ENCODE measurements around the gene TP53BP2. TPM values are rescaled to one million over a fixed set of nuclear protein-coding genes. Genes with fewer than 3 reads are reported as not detected.

Gene TP53BP2
- total RNA-seq, 4 donors from 2014 or later = 22.2 to 85.1 (median 38.8) TPM

DNA sequence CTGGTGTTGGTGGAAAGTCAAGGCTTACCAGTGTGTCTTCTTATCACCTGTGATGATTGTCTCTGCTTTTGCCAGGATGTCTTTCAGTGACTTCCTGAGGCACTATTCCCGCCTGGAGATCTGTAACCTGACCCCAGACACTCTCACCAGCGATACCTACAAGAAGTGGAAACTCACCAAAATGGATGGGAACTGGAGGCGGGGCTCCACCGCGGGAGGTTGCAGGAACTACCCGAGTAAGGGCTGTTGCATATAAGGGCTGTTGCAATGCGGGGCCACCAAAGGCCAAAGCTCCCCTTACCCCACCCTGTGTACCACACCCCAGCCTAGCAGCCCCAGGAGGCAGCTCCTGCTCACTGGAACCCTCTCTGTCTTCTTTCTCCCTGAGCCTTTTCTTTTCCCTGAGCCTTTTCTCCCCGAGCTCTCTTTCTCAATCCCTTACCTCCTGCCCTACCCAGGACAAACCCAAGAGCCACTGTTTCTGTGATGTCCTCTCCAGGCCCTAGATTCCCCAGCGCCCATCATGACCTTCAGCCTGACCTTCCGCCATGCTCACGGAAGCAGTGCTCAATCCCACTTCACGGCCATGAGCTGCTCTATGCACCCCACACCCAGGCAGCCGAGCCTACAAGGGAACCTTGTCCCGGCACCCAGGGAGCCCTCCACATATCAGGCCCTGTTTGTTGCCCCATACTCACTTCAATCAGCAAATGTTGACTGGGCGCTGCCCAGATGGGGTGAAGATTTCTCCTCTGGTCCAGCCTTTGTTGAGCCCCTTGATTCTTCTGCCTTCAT is 92.8 kb downstream of the TP53BP2 start:
- no peaks in the 10 kb centered on the region for H3K9me3 ChIP-seq
- peaks cover 6 to 11% of the 10 kb centered on the region in 2 donors for H3K4me1 ChIP-seq
- no peak for TF ChIP-seq POLR2A (IDR thresholded peaks at IDR 0.05)
- TF ChIP-seq, protein P1, sequence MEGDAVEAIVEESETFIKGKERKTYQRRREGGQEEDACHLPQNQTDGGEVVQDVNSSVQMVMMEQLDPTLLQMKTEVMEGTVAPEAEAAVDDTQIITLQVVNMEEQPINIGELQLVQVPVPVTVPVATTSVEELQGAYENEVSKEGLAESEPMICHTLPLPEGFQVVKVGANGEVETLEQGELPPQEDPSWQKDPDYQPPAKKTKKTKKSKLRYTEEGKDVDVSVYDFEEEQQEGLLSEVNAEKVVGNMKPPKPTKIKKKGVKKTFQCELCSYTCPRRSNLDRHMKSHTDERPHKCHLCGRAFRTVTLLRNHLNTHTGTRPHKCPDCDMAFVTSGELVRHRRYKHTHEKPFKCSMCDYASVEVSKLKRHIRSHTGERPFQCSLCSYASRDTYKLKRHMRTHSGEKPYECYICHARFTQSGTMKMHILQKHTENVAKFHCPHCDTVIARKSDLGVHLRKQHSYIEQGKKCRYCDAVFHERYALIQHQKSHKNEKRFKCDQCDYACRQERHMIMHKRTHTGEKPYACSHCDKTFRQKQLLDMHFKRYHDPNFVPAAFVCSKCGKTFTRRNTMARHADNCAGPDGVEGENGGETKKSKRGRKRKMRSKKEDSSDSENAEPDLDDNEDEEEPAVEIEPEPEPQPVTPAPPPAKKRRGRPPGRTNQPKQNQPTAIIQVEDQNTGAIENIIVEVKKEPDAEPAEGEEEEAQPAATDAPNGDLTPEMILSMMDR (IDR thresholded peaks at IDR 0.05 in 4 of 5, conservative IDR thresholded peaks at IDR 0.05 in 1 of 5) = no peak
- DNase-seq (no peak), ATAC-seq (no peak)
- no peak overlapping the region for H3K4me3 ChIP-seq
- H3K36me3 ChIP-seq = peaks cover 3 to 86% of the 10 kb centered on the region in 2 donors
- no peak overlapping the region for H3K27ac ChIP-seq
- intact Hi-C loops (cut with DNase I; ENCODE audit: low total_unique reads) = no loop called here
- in situ Hi-C loops (cut with MboI; ENCODE audit: low sequenced_read_pairs in 4 of 4) = loop anchor here (5.0 to 10.0 kb wide), 2 partner anchors 56 to 58 kb away; no protein-coding TSS in a partner anchor
- H3K27me3 ChIP-seq = no peaks in the 10 kb centered on the region

DNA sequence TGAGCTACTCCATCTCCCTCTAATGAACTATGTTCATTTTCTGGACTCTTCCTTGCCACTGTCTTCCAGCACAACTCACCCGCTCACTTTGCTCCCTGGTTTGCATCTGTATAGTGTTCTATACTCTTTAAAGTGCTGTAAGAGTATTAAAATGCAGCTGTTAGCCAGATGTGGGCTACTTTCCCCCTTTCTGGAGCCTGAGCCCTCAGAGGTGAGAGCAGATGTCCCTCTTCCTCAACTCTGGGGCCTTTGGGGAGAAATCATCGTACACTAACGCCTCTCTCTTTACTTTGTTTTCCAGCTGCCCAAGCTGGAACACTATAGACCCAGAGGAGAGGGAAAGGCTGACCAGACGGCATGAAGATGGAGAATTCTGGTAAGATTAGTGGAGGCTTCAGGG is 94.1 kb downstream of the TP53BP2 start:
- no peak overlapping the region for H3K4me3 ChIP-seq
- intact Hi-C loops (cut with DNase I; ENCODE audit: low total_unique reads) = no loop called here
- H3K4me1 ChIP-seq = peaks cover 6 to 12% of the 10 kb centered on the region in 2 donors
- H3K9me3 ChIP-seq = no peaks in the 10 kb centered on the region
- no peak for TF ChIP-seq POLR2A (IDR thresholded peaks at IDR 0.05)
- TF ChIP-seq, protein P1 (IDR thresholded peaks at IDR 0.05 in 4 of 5, conservative IDR thresholded peaks at IDR 0.05 in 1 of 5) = no peak
- peaks cover 3 to 84% of the 10 kb centered on the region in 2 donors for H3K36me3 ChIP-seq
- no peak overlapping the region for H3K27ac ChIP-seq
- H3K27me3 ChIP-seq = no peaks in the 10 kb centered on the region
- in situ Hi-C loops (cut with MboI; ENCODE audit: low sequenced_read_pairs in 4 of 4) = loop anchor here (5.0 to 10.0 kb wide), 2 partner anchors 54 to 57 kb away; no protein-coding TSS in a partner anchor
- ATAC-seq (no peak), DNase-seq (no peak)

DNA sequence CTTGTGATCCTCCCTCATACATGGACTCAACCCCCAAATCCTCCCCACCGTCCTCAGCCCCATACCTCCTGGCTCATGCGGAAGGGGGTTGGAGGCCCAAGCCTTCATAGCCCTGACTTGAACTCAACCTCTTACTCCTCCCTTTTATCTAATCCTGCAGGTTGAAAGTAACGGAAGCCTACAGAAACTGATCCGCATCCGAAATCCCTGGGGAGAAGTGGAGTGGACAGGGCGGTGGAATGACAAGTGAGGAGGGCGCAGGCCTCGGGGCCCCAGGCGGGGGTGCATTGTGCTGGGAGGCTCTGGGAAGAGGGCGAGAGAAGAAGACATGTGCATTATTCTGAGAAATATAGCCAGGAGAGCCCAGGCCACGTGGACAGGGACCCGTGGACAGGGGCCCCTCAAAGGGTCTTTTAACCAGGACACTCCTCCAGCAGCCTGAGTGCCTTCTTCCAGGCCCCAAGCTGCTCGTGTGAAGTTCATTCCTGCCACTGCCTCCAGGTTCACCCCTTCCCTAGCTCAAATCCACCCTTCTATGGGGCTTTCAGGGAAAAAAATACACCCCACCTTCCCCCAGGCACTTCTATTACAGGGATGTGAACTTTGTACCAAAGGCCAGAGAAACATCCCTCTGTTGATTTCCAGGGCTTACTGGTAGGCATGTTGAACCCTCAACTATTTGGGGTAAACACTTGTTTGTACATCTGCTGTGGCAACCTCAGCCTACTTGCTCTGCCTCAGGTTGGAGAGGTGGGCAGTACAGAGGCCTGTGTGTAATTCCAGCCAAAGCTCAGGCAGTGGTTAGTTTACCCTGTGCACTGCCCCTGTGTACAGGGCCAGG is 94.8 kb downstream of the TP53BP2 start:
- H3K4me3 ChIP-seq = no peak overlapping the region
- no peaks in the 10 kb centered on the region for H3K9me3 ChIP-seq
- peaks cover 6 to 12% of the 10 kb centered on the region in 2 donors for H3K4me1 ChIP-seq
- no peaks in the 10 kb centered on the region for H3K27me3 ChIP-seq
- no peak for TF ChIP-seq POLR2A (IDR thresholded peaks at IDR 0.05)
- TF ChIP-seq, protein P1 (IDR thresholded peaks at IDR 0.05 in 4 of 5, conservative IDR thresholded peaks at IDR 0.05 in 1 of 5) = no peak
- DNase-seq (no peak), ATAC-seq (no peak)
- in situ Hi-C loops (cut with MboI; ENCODE audit: low sequenced_read_pairs in 4 of 4) = loop anchor here (5.0 to 10.0 kb wide), 2 partner anchors 54 to 56 kb away; no protein-coding TSS in a partner anchor
- peaks cover 3 to 84% of the 10 kb centered on the region in 2 donors for H3K36me3 ChIP-seq
- intact Hi-C loops (cut with DNase I; ENCODE audit: low total_unique reads) = no loop called here
- H3K27ac ChIP-seq = no peak overlapping the region

DNA sequence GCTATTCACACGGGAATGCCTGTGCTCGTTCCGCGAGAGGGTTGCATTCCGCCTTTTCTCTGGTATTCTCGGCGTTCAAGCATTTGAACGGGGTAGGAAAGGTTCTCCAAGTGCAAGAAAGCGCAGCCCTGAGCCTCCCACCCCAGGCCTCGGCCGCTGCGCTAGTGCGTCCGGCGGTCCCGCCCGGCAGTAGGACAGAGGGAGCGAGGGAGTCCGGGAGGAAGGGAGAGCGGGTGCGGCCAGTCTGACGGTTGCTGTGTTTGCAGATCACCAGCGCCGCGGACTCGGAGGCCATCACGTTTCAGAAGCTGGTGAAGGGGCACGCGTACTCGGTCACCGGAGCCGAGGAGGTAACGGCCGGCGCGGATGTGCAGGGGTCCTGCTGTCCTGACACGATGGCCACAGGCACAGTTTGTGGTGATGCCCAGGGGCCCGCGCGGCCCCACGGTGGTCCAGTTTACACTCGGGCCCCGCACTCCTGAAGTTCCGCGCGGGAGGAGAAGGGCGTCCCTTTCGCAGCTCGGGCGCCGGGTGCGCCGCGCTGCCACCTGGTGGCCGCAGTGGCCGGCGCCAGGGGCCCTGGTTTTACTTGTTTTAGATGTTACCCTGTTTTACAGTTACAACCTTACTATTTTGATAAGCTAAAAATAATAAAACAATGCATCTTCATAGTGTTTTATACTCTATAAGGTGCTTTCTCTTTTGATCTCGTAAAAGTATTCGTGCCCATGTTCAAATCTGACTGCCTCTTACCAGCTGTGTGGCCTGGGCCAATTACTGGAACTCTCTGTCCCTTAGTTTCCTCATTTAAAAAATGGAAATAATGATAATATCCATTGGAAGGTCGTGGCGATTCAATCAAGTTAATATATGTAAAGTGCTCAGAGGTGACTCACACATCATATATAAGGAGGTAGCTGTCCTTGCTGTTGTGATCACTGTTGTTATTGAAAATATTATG is 96.7 kb downstream of the TP53BP2 start:
- peaks cover 6 to 12% of the 10 kb centered on the region in 2 donors for H3K4me1 ChIP-seq
- peak overlapping the region; percentile 53 to 67 (median 57) for H3K27ac ChIP-seq
- TF ChIP-seq, protein P1 (IDR thresholded peaks at IDR 0.05 in 4 of 5, conservative IDR thresholded peaks at IDR 0.05 in 1 of 5) = peak; percentile 88 to 98 (median 94)
- TF ChIP-seq POLR2A (IDR thresholded peaks at IDR 0.05) = no peak
- ATAC-seq (peak; percentile 81 to 83), DNase-seq (peak; percentile 9 to 41)
- in situ Hi-C loops (cut with MboI; ENCODE audit: low sequenced_read_pairs in 4 of 4) = no loop called here
- H3K27me3 ChIP-seq = no peaks in the 10 kb centered on the region
- peaks cover 2 to 84% of the 10 kb centered on the region in 2 donors for H3K36me3 ChIP-seq
- peak overlapping the region; percentile 45 to 57 (median 46) for H3K4me3 ChIP-seq
- intact Hi-C loops (cut with DNase I; ENCODE audit: low total_unique reads) = loop anchor here (1.0 kb wide), 2 partner anchors 37 to 51 kb away; partner anchors contain the start of gene CAPN2
- H3K9me3 ChIP-seq = no peaks in the 10 kb centered on the region

Measured in gastrocnemius medialis (tissue), 4 donors.